ENCODE measurements around the gene SLC6A13. TPM values are rescaled to one million over a fixed set of nuclear protein-coding genes. Genes with fewer than 3 reads are reported as not detected.

SLC6A13 gene
- total and polyA plus RNA-seq, 10 of the 15 experiments (the other 5 are each of a cell fraction or from before 2014, with no cell fraction given), result 0.18 to 1.2 (median 0.20) TPM; not detected in 3

DNA sequence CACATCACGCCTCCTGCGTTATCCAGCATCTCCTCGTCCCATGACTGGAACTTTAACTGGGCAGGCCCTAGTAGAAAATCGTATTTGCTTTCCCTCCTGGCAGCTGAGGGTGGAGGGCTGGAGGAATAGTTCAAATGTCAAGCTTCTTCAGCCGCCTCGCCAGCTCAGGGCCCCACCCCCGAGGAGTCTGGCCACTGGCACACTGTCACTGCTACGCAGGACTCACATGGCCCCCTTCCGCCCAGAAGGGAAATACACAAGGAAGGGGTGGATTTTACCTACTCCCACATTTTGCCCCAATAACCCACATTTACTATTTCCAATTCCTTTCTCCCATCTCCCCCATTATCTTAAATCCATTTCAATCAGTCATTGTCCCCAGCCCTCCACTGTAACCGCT is 8.6 kb downstream of the SLC6A13 start:
- no peak for ATAC-seq
- in situ Hi-C loops (cut with MboI) (no loop called here), intact Hi-C loops (cut with micrococcal nuclease; ENCODE audit: unreplicated experiment) (no loop called here)
- no peak overlapping the region for H3K4me3 ChIP-seq
- no peaks in the 10 kb centered on the region for H3K36me3 ChIP-seq (ENCODE audit: control insufficient read depth in 2 of 2, insufficient read depth in 2 of 2, low read length in 1 of 2)
- H3K9me3 ChIP-seq (replicated peaks; ENCODE audit: control insufficient read depth, insufficient read depth, low read length), result no peaks in the 10 kb centered on the region
- H3K27ac ChIP-seq (ENCODE audit: control insufficient read depth, insufficient read depth), result no peak overlapping the region
- peaks cover 0 to 3% of the 10 kb centered on the region in 2 experiments; a peak in 1 of 4 replicates for H3K27me3 ChIP-seq (replicated peaks in 1 of 2; ENCODE audit: control insufficient read depth in 2 of 2, insufficient read depth in 2 of 2, low read length in 1 of 2)
- BruUV-seq (replicated peaks), result no TSS peak
- ChIA-PET CTCF (no interaction called here), SMC1A (ENCODE audit: uncharacterized antibody, unreplicated experiment) (no interaction called here), POLR2A (no interaction called here), RAD21 (ENCODE audit: unreplicated experiment) (no interaction called here)
- no peaks in the 10 kb centered on the region for H3K79me2 ChIP-seq (ENCODE audit: control insufficient read depth, insufficient read depth, low read length)
- H4K20me1 ChIP-seq (ENCODE audit: control insufficient read depth, insufficient read depth), result no peaks in the 10 kb centered on the region
- no peaks in the 10 kb centered on the region for H3K4me1 ChIP-seq (ENCODE audit: control insufficient read depth, insufficient read depth, low read length)
- DNase-seq (ENCODE audit: low read depth, low spot score), result no peak
- H2AFZ ChIP-seq (ENCODE audit: control insufficient read depth, low read depth, low read length), result no peak overlapping the region
- no peak overlapping the region for H3K9ac ChIP-seq (ENCODE audit: control insufficient read depth, insufficient read depth, low read length)
- H3K4me2 ChIP-seq (ENCODE audit: control insufficient read depth, insufficient read depth), result no peak overlapping the region
- 57% methylated on average over 10 of the region's 10 CpGs for WGBS (ENCODE audit: insufficient coverage, insufficient replicate concordance, low lambda C conversion rate, missing lambda C conversion rate)
- TF ChIP-seq ZNF217 (IDR thresholded peaks at IDR 0.05) (no peak), CREB1 (IDR thresholded peaks at IDR 0.05; ENCODE audit: low read depth) (no peak), IKZF1 (conservative IDR thresholded peaks at IDR 0.05) (no peak), SP1 (IDR thresholded peaks at IDR 0.05; ENCODE audit: low read depth, low read length) (no peak), ASH2L (IDR thresholded peaks at IDR 0.05; ENCODE audit: borderline replicate concordance, low read depth) (no peak), MTA2 (IDR thresholded peaks at IDR 0.05; ENCODE audit: low read depth) (no peak), NR2C1 (IDR thresholded peaks at IDR 0.05) (no peak), MTA3 (IDR thresholded peaks at IDR 0.05; ENCODE audit: borderline replicate concordance, low read length) (no peak), SMARCA5 (IDR thresholded peaks at IDR 0.05) (no peak), IRF4 (IDR thresholded peaks at IDR 0.05; ENCODE audit: low read depth, low read length) (no peak), RFX5 (IDR thresholded peaks at IDR 0.05; ENCODE audit: low read depth, low read length) (no peak), ZNF622 (IDR thresholded peaks at IDR 0.05) (no peak), ESRRA (IDR thresholded peaks at IDR 0.05; ENCODE audit: low read length) (no peak), CBX3 (IDR thresholded peaks at IDR 0.05; ENCODE audit: borderline replicate concordance, low read depth) (no peak), MEF2B (IDR thresholded peaks at IDR 0.05; ENCODE audit: partially characterized antibody, poor library complexity, severe bottlenecking) (no peak)
- TF ChIP-seq, protein P1, sequence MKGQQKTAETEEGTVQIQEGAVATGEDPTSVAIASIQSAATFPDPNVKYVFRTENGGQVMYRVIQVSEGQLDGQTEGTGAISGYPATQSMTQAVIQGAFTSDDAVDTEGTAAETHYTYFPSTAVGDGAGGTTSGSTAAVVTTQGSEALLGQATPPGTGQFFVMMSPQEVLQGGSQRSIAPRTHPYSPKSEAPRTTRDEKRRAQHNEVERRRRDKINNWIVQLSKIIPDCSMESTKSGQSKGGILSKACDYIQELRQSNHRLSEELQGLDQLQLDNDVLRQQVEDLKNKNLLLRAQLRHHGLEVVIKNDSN (IDR thresholded peaks at IDR 0.05; ENCODE audit: borderline replicate concordance, extremely low read length, insufficient read depth, low read depth, low read length), result no peak
- TF ChIP-seq, protein P2, sequence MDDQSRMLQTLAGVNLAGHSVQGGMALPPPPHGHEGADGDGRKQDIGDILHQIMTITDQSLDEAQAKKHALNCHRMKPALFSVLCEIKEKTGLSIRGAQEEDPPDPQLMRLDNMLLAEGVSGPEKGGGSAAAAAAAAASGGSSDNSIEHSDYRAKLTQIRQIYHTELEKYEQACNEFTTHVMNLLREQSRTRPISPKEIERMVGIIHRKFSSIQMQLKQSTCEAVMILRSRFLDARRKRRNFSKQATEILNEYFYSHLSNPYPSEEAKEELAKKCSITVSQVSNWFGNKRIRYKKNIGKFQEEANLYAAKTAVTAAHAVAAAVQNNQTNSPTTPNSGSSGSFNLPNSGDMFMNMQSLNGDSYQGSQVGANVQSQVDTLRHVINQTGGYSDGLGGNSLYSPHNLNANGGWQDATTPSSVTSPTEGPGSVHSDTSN (IDR thresholded peaks at IDR 0.05; ENCODE audit: insufficient replicate concordance, low read depth, low read length), result no peak
- TF ChIP-seq, protein P3, sequence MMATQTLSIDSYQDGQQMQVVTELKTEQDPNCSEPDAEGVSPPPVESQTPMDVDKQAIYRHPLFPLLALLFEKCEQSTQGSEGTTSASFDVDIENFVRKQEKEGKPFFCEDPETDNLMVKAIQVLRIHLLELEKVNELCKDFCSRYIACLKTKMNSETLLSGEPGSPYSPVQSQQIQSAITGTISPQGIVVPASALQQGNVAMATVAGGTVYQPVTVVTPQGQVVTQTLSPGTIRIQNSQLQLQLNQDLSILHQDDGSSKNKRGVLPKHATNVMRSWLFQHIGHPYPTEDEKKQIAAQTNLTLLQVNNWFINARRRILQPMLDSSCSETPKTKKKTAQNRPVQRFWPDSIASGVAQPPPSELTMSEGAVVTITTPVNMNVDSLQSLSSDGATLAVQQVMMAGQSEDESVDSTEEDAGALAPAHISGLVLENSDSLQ (IDR thresholded peaks at IDR 0.05), result no peak
- FAIRE-seq, result no peak
